Measurements from ENCODE around the gene PCED1B. TPM values are rescaled to one million over a fixed set of nuclear protein-coding genes. Genes with fewer than 3 reads are reported as not detected.

PCED1B gene
- total RNA-seq, 1 donor from 2014 or later = 4.8 TPM

DNA sequence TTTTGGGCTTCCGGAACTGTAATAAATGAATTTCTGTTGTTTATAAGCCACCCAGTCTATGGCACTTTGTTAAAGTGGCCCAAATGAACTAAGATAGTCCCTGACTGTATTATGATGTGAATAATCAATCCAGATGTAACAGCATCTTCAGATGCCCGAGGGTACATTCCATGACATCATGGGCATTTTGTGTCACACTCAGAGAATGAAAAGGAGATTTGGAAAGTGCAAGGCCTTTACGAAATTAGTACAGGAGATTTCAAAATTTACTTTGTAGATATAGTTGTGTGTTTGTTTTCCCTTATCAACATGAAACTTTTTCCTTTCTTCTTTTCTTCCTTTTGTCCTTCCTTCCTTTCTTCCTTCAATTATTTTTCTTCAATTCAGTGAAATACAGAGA, 54.6 kb downstream of the PCED1B start:
- DNase-seq (ENCODE audit: low read depth) = no peak

DNA sequence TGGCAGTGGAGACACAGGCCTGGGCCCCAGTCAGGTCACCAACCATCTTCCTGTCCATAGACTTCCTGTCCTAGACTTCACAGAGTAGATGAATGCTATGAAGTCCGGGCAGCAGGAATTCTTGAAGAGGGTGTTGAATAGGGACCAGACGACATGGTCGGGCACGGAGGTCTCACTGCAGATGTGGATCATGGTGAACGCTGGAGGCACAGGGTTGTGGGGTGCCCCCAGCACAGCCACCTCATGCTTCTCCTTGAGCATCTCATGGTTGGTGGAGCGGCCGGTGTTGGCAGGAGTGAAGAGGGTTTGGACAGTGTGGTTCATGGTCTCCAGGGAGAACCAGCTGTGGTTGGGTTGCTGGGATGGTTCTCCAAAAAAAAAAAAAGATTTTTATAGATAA, 56.2 kb downstream of the PCED1B start:
- TF ChIP-seq, protein P1, sequence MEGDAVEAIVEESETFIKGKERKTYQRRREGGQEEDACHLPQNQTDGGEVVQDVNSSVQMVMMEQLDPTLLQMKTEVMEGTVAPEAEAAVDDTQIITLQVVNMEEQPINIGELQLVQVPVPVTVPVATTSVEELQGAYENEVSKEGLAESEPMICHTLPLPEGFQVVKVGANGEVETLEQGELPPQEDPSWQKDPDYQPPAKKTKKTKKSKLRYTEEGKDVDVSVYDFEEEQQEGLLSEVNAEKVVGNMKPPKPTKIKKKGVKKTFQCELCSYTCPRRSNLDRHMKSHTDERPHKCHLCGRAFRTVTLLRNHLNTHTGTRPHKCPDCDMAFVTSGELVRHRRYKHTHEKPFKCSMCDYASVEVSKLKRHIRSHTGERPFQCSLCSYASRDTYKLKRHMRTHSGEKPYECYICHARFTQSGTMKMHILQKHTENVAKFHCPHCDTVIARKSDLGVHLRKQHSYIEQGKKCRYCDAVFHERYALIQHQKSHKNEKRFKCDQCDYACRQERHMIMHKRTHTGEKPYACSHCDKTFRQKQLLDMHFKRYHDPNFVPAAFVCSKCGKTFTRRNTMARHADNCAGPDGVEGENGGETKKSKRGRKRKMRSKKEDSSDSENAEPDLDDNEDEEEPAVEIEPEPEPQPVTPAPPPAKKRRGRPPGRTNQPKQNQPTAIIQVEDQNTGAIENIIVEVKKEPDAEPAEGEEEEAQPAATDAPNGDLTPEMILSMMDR (IDR thresholded peaks at IDR 0.05; ENCODE audit: insufficient read depth, low read length, poor library complexity, severe bottlenecking) = no peak
- H3K36me3 ChIP-seq (ENCODE audit: control insufficient read depth, insufficient read depth, low read length) = no peaks in the 10 kb centered on the region
- no peak overlapping the region for H3K4me3 ChIP-seq (ENCODE audit: low read depth, low read length)
- no peaks in the 10 kb centered on the region for H3K27me3 ChIP-seq (ENCODE audit: control insufficient read depth, insufficient read depth, low read length)
- no peak for DNase-seq (ENCODE audit: low read depth)

More for the DNA sequence above, 54.6 kb downstream of the PCED1B start:
- no peak overlapping the region for H3K4me3 ChIP-seq (ENCODE audit: low read depth, low read length)
- H3K27me3 ChIP-seq (ENCODE audit: control insufficient read depth, insufficient read depth, low read length) = no peaks in the 10 kb centered on the region
- TF ChIP-seq, protein P1 (IDR thresholded peaks at IDR 0.05; ENCODE audit: insufficient read depth, low read length, poor library complexity, severe bottlenecking) = no peak
- H3K36me3 ChIP-seq (ENCODE audit: control insufficient read depth, insufficient read depth, low read length) = no peaks in the 10 kb centered on the region

DNA sequence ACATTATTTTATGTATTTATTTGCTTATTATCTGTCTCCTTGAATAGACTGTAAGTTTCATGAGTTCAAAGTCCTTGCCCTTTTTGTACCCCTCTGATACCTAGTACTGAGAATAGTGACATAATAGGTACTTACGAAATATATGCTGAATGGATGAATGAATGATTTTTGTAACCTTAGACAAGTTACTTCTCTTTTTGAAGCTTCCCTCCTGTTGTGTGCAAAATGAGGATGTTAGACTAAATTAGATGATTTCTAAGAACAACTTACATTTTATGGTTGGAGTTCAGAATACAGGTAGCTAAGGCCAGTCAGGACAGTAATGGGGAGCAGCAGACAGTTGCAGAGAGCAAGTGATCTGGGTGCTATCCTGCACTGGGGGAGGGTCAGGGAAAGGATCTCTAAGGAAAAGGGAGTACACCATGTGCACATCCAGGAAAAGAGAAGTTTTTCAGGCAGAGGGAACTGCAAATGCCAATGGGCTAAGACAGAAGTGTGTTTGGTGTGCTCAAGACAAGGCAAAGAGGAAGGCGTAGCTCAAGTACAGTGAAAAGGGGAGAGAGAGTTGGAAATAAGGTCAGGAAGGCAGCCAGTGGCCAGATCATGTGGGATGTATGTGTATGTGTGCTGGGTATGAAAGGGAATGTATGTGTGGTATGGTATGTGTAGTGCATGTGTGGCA, 59.7 kb downstream of the PCED1B start:
- H3K4me3 ChIP-seq (ENCODE audit: low read depth, low read length) = no peak overlapping the region
- DNase-seq (ENCODE audit: low read depth) = no peak
- H3K27me3 ChIP-seq (ENCODE audit: control insufficient read depth, insufficient read depth, low read length) = no peaks in the 10 kb centered on the region
- no peaks in the 10 kb centered on the region for H3K36me3 ChIP-seq (ENCODE audit: control insufficient read depth, insufficient read depth, low read length)
- TF ChIP-seq, protein P1 (IDR thresholded peaks at IDR 0.05; ENCODE audit: insufficient read depth, low read length, poor library complexity, severe bottlenecking) = no peak

DNA sequence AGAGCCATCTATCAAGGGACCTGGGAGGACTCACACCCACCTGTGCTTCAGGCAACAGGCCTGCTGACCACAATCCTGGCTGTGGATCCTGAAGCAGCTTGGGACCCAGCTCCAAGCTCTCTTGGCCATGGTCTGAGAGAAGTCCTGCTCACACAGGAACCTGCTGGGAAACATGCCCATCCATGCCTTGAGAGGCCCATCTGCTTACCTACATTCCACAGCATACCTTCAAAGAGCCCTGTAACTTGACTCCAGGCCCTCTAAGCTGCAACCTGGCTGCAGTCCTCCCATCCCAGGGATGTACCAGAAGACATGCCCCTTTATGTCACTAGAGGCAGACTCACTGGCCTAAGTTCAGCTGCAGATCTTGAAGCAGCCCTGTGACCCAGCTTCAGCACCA, 62.0 kb downstream of the PCED1B start:
- Histone ChIP-seq H3K27me3 (ENCODE audit: control insufficient read depth, insufficient read depth, low read length) (no peaks in the 10 kb centered on the region), H3K4me3 (ENCODE audit: low read depth, low read length) (no peak overlapping the region), H3K36me3 (ENCODE audit: control insufficient read depth, insufficient read depth, low read length) (no peaks in the 10 kb centered on the region)
- DNase-seq (ENCODE audit: low read depth) = no peak
- TF ChIP-seq, protein P1 (IDR thresholded peaks at IDR 0.05; ENCODE audit: insufficient read depth, low read length, poor library complexity, severe bottlenecking) = no peak

DNA sequence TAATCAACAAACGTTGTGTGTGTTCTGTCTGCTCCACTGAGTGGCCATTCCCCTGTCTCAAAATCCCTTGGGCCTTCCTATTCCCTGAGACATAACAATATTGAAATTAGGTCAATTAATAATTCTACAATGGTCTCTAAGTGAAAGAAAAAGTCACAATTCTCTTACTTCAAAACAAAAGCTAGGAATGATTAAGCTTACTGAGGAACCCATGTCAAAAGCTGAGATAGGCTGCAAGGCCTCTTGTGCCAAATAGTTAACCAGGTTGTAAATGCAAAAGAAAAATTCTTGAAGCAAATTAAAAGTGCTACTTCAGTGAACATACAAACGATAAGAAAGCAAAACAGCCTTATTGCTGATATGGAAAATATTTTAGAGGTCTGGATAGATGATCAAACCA, 65.3 kb downstream of the PCED1B start:
- TF ChIP-seq, protein P1 (IDR thresholded peaks at IDR 0.05; ENCODE audit: insufficient read depth, low read length, poor library complexity, severe bottlenecking) = no peak
- H3K27me3 ChIP-seq (ENCODE audit: control insufficient read depth, insufficient read depth, low read length) = no peaks in the 10 kb centered on the region
- no peak overlapping the region for H3K4me3 ChIP-seq (ENCODE audit: low read depth, low read length)
- no peak for DNase-seq (ENCODE audit: low read depth)
- H3K36me3 ChIP-seq (ENCODE audit: control insufficient read depth, insufficient read depth, low read length) = no peaks in the 10 kb centered on the region

DNA sequence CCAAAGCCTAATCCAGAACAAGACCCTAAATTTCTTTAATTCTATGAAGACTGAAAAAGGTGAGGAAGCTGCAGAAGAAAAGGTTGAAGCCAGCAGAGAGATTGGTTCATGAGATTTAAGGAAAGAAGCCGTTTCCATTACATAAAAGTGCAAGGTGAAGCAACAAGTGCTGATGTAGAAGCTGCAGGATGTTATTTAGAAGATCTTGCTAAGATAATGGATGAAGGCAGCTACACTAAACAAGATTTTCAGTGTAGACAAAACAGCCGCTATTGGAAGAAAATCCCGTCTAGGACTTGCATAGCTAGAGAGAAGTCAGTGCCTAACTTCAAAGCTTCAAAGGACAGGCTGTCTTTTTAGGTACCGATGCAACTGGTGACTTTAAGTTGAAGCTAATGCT, 65.8 kb downstream of the PCED1B start:
- no peaks in the 10 kb centered on the region for H3K27me3 ChIP-seq (ENCODE audit: control insufficient read depth, insufficient read depth, low read length)
- no peaks in the 10 kb centered on the region for H3K36me3 ChIP-seq (ENCODE audit: control insufficient read depth, insufficient read depth, low read length)
- DNase-seq (ENCODE audit: low read depth) = no peak
- no peak overlapping the region for H3K4me3 ChIP-seq (ENCODE audit: low read depth, low read length)
- TF ChIP-seq, protein P1 (IDR thresholded peaks at IDR 0.05; ENCODE audit: insufficient read depth, low read length, poor library complexity, severe bottlenecking) = no peak

All from kidney epithelial cell (primary cell).